K562 treated with DMSO at 1 percent for 12 hours (cell line): ENCODE data around the gene NDC1. TPM values are rescaled to one million over a fixed set of nuclear protein-coding genes. Genes with fewer than 3 reads are reported as not detected.

ENCODE experiments used
- total RNA-seq: library from RNA; unstranded; fragments of 300-600 nt; gene quantifications from 2 replicates; pipeline ENCODE4 v1.2.3, GENCODE V29; 2022; ENCODE audit not compliant: insufficient read depth

Gene NDC1
- 10.7 and 34.7 TPM in 2 replicates for total RNA-seq

GRCh38 chr1:53837924-53838653 lies at the start of gene NDC1:
Gene NDC1, minus strand, starts transcription at chr1:53838296. Its CDS starts 35 bp downstream, at chr1:53838261.

GRCh38 chr1:53739109-53739681 lies 98.9 kb downstream of the NDC1 start, which contains the start of gene GLIS1:
Gene GLIS1, minus strand, starts transcription at chr1:53739164. Its CDS starts 1,100 bp downstream, at chr1:53738064.

Other genes starting within 250 kb of the NDC1 start
- 0.43 TPM in 1 of 2 replicates, not detected in the other for gene GLIS1, start 99.1 kb downstream of the NDC1 start, total RNA-seq
- 25.9 and 43.9 TPM in 2 replicates for gene YIPF1, start 51.5 kb upstream of the NDC1 start, total RNA-seq
- gene DIO1, start 55.9 kb upstream of the NDC1 start, total RNA-seq, result 0.41 TPM in 1 of 2 replicates, not detected in the other
- 56.1 and 77.0 TPM in 2 replicates for gene IFT25, start 107.4 kb upstream of the NDC1 start, total RNA-seq
- gene LRRC42, start 108.1 kb upstream of the NDC1 start, total RNA-seq, result 30.0 and 41.3 TPM in 2 replicates
- not detected in 2 replicates for gene LDLRAD1, start 179.9 kb upstream of the NDC1 start, total RNA-seq
- gene TMEM59, start 214.9 kb upstream of the NDC1 start, total RNA-seq, result 196 and 214 TPM in 2 replicates
- 2.8 and 5.0 TPM in 2 replicates for gene TCEANC2, start 215.3 kb upstream of the NDC1 start, total RNA-seq